HG03432 (cell line): ENCODE measurements around the gene ABCC1.
"Not testable (repeated sequence)": the region's sequence is repeated elsewhere in the genome, so short reads cannot be mapped to it uniquely, and the experiment has no call there.

ENCODE experiments used
- ATAC-seq: cut with Tn5 transposase; IDR thresholded peaks from one replicate; pipeline ENCODE4 v1.9.1; 2021; ENCODE audit warnings: mild to moderate bottlenecking, moderate library complexity; ENCODE audit not compliant: unreplicated experiment

ABCC1 gene

DNA sequence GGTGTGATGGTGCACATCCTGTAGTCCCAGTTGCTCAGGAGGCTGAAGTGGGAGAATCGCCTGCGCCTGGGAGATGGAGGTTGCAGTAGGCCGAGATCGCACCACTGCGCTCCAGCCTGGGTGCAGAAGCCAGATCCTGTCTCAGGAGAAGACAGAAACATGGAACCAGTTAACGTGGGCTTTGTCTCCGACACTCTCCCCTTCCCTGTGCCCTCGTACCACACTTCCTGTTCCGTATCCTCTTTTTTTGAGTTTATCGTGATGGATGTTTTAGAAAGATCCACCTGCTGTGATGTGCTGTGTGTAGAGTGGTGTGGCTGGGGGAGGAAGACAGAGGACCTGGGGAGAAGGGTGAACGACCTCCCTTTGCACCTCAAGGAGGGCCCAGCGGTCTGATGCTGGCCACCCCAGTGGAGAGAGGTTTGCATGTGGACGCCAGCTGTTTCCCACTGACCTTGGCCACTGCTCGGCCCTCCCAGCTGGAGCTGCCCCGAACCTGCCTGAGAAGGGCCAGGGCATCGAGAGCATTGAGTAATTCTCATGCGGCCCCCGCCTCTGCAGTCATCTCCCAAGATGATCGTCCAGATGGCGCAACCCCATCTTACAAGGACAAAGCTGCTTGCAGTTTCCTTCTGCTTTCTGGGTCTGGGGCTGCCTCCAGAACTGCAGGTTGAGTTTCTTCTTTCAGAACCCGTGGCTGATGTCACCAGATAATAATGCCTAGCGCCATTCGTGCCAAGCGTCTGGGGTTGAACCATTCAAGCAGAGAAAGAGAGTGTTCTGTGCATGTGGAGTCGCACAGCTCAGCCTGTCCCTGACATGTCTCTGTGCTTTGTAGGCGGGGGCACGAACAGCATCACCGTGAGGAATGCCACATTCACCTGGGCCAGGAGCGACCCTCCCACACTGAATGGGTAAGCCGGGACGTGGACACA, 126.3 kb downstream of the ABCC1 start:
- ATAC-seq, result no peak

GRCh38 chr16:16076423-16076813, 127.0 kb downstream of the ABCC1 start:
- ATAC-seq, result no peak

- no peak for ATAC-seq
These were observed 131.1 kb downstream of the ABCC1 start for GRCh38 chr16:16080465-16081065.

DNA sequence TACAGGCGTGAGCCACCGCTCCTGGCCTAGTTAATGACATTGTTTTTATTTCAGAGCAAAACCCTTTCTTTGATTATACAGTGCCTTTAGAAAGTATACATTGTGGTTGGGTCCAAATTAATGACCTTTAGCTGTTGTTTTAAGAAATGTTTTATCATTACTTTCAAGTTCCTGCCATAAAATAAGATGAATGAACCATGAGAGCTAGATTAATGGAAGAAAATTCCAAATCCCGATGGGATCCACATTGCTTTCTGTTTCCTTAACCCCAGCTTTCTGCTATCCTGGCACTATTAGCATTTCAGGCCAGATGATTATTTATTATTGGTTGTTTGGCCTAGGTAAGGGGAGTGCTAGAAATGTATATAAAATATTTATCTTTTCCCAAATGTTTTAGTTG, 131.7 kb downstream of the ABCC1 start:
- no peak for ATAC-seq

DNA sequence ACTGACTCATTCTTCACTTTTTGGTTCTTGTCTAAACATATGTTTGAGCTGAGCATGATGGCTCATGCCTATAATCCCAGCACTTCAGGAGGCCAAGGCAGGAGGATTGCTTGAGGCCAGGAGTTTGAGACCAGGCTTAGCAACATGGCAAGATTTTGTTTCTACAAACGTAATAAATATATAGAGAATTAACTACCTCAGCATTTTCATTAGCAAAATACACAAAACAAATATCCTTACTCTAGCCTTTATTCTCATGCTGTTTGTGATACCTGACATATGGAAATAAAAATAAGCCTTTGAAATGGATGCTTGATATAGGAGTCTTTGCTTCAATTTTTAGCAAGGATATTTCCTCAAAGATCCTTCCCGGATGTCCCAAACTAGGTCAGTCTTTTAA, 132.8 kb downstream of the ABCC1 start:
- no peak for ATAC-seq

DNA sequence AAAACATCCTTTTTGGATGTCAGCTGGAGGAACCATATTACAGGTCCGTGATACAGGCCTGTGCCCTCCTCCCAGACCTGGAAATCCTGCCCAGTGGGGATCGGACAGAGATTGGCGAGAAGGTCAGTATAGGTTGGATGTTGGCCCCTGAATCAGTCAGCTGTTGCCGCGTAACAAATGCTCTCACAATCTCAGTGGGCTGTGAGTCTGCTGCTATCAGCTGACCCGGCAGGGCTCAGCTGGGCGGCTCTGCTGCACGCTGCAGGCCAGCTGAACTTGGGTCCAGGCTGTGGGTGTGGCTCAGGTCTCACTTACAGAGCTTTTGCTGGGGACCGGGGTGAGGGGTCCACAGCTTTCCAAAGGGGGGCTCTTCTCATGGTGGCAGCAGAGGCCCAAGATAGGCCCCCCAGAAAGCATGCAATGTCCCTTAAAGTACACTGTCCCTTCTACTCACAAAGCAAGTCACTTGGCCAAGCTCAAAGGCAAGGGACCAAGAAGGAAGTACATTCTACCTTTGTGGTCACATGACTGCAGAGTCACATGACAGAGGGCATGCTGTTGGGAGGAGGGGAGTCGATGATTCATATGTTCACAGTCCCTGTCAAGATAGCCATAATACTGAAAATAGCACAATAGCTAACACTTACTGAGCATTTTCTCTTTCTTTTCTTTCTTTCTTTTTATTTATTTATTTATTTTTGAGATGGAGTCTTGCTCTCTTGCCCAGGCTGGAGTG, 134.2 kb downstream of the ABCC1 start:
- no peak for ATAC-seq

- ATAC-seq, result no peak
These were observed 135.5 kb downstream of the ABCC1 start for GRCh38 chr16:16084874-16085273.

- no peak for ATAC-seq
These were observed 137.4 kb downstream of the ABCC1 start for GRCh38 chr16:16086653-16087446.

DNA sequence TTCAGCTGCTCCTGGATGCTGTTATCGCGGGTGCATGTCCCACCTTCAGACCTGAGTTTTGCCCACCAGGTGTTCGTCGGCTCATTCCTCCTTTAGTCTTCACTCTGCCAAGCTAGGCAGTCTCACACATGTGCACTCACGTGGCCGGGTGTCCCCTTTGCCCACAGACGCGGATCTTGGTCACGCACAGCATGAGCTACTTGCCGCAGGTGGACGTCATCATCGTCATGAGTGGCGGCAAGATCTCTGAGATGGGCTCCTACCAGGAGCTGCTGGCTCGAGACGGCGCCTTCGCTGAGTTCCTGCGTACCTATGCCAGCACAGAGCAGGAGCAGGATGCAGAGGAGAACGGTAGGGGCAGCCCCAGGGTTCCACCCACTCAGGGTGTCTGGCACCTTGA, 140.8 kb downstream of the ABCC1 start:
- no peak for ATAC-seq

GRCh38 chr16:16092925-16093627, 143.7 kb downstream of the ABCC1 start:
- no peak for ATAC-seq

- no peak for ATAC-seq
These were observed 144.4 kb downstream of the ABCC1 start for GRCh38 chr16:16093628-16094332.

DNA sequence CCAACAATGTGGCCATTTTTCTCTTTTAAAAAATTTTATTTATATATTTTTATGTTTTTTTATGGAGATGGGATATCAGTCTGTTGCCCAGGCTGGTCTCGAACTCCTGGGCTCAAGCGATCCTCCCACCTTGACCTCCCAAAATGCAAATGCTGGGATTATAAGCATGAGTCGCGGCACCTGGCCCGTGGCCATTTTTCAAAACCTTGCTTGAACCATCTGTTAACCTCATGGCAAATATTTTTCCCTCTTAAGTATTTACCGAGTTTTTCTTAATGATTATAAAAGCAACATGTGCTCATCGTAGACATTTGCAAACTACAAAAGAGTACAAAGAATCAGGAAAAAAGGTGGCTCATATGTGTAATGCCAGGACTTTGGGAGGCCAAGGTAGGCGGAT, 146.2 kb downstream of the ABCC1 start:
- no peak for ATAC-seq

DNA sequence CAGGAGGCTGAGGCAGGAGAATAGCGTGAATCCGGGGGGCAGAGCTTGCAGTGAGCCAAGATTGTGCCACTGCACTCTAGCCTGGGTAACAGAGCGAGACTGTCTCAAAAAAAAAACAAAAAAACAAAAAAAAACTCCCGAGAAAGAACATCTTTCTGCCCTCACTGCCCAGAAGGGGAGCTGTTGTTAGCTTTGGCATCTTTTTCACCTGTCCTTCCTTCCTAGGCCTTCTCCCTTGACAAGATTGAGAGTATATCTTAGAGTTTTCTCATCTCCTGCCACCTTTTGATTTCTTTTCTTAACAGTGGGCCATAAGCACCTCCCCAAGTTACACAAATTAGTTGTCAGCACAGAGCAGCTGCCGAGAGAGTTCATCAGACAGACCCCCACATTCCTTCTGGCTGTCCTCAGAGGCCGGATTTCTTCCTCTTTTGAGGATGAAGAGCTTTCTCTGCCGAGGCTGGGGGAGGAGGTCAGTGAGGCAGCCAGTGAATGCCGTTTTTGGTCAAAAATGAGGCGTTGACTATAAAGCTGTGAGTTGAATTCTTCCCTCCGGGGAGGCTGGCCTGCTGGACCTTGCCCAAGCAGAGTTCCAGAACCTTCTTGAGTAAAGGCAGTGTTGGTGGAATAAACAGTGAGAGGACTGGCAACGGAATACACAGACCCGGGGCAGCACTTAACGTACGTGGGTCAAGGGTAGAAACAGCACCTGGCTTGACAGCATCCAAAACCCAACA, 146.9 kb downstream of the ABCC1 start:
- ATAC-seq, result no peak

GRCh38 chr16:16096858-16097213, 147.4 kb downstream of the ABCC1 start:
- no peak for ATAC-seq

GRCh38 chr16:16099320-16099719, 149.9 kb downstream of the ABCC1 start:
- no peak for ATAC-seq

DNA sequence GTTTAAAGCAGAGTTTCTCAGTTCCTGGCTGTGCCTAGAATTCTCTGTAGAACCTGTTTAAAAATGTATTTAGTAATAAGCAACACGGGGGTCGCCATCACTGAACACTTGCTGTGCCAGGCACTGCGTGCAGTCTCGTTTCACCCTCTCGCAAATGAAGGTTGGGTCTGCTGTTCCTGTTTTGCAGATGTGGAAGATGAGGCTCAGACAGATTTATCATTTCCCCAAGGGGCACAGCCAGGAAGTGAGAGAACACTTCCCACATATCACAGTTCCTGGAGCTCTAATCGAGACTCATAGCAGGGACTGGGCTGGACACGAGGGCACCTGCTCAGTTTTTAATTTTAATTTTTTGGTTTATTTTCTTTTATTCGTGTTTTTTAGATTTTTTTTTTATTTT, 151.2 kb downstream of the ABCC1 start:
- ATAC-seq, result no peak

DNA sequence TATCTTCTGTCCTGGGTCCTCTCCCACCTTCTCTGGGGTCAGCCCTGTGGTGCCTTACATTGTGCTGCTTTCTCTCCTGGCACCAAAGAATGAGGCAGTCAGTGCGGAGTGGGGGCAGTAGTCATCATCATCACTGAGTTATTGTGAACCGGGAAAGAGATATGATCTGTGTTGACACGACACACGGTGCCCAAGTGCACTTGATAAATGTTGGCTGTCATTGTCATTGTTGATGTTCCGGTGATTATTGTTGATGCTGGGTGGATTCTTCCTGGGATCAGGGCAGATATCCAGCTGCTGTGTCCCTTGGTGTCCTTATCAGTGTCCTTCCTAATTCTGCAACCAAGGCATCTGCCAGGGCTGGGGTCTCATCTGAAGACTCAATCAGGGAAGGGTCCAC, 152.2 kb downstream of the ABCC1 start:
- ATAC-seq, result no peak

DNA sequence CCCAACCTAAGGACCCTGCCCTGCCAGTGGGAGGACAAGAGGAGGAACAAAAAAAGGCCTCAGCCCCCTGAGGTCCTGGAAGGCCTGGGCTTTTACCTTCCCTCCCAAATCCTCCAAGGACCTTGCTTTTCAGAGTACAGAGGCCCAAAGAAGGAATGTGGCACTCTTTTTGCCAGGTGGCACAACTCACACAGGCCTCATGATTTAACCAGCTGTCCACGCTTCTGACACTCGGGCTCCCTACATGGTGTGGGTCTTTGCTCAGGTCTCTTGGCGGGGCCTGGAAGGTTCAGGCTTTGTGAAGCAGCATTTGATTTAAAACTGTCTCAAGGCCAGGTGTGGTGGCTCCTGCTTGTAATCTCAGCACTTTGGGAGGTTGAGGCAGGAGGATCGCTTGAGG, 153.3 kb downstream of the ABCC1 start:
- ATAC-seq, result no peak

DNA sequence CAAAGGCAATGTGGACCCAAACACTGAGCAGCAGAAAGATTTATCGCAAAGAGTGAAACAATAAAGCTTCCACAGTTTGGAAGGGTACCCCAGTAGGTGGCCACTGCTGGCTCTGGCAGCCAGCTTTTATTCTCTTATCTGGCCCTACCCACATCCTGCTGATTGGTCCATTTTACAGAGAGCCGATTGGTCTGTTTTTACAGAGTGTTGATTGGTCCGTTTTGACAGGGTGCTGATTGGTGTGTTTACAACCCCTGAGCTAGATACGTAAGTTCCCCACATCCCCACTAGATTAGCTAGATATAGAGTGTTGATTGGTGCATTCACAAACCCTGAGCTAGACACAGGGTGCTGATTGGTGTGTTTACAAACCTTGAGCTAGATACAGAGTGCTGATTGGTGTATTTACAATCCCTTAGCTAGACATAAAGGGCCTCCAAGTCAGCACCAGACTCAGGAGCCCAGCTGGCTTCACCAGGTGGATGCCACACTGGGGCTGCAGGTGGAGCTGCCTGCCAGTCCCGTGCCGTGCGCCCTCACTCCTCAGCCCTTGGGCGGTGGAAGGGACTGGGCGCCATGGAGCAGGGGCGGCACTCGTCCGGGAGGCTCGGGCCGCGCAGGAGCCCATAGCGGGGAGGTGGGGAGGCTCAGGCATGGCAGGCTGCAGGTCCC, 154.9 kb downstream of the ABCC1 start:
- ATAC-seq, result not testable (repeated sequence)
